Endothelial cell of umbilical vein (primary cell): Measurements from ENCODE around the gene GLOD5.

Source experiments
- CTCF ChIP-seq, 2 donors: IDR thresholded peaks; 1 replicate in 1 of 2; 2 replicates in 1 of 2; pipeline ENCODE4 v1.5.1; 2011; ENCODE audit warnings: low read length in 2 of 2, mild to moderate bottlenecking in 2 of 2, moderate library complexity in 2 of 2, control low read depth in 1 of 2, inconsistent platforms in 1 of 2, low read depth in 1 of 2; ENCODE audit not compliant: insufficient read depth in 1 of 2; ENCODE audit errors: extremely low read depth in 1 of 2
- EZH2 ChIP-seq: IDR thresholded peaks from 2 replicates; pipeline ENCODE4 v1.6.1; 2012; ENCODE audit warnings: borderline replicate concordance, low read depth, mild to moderate bottlenecking, moderate library complexity, low read length, inconsistent platforms; ENCODE audit not compliant: severe bottlenecking
- FOS ChIP-seq: IDR thresholded peaks from 2 replicates; pipeline ENCODE4 v1.6.1; 2011; ENCODE audit warnings: mild to moderate bottlenecking, low read length, moderate library complexity, borderline replicate concordance; ENCODE audit not compliant: insufficient read depth
- GATA2 ChIP-seq: IDR thresholded peaks from 2 replicates; pipeline ENCODE4 v1.7.0; 2011; ENCODE audit warnings: low read depth, mild to moderate bottlenecking, moderate library complexity, mixed read lengths, low read length; ENCODE audit not compliant: insufficient read length, insufficient read depth
- MAX ChIP-seq: IDR thresholded peaks from 2 replicates; pipeline ENCODE4 v1.6.1; 2011; ENCODE audit not compliant: insufficient read depth, insufficient read length
- MYC ChIP-seq: IDR thresholded peaks from one replicate; pipeline ENCODE4 v1.6.1; 2011; ENCODE audit warnings: mild to moderate bottlenecking, low read depth, low read length
- POLR2A ChIP-seq: IDR thresholded peaks from 2 replicates; pipeline ENCODE4 v1.6.1; 2012; ENCODE audit warnings: low read depth, mild to moderate bottlenecking, control low read depth, low read length
- POLR2AphosphoS5 ChIP-seq: IDR thresholded peaks from 2 replicates; pipeline ENCODE4 v1.6.1; 2012; ENCODE audit warnings: low read depth, mild to moderate bottlenecking, control low read depth, low read length, moderate library complexity; ENCODE audit not compliant: insufficient read depth

GRCh38 chrX:48815266-48815665 lies 53.7 kb downstream of the GLOD5 start:
- TF ChIP-seq POLR2AphosphoS5, result no peak
- TF ChIP-seq CTCF (IDR thresholded peaks at IDR 0.05; ENCODE audit: extremely low read depth in 1 of 2, insufficient read depth in 1 of 2, low read depth in 1 of 2, low read length in 2 of 2), result no peak
- TF ChIP-seq EZH2, result no peak
- no peak for TF ChIP-seq POLR2A
- TF ChIP-seq MYC, result no peak
- no peak for TF ChIP-seq GATA2
- no peak for TF ChIP-seq MAX
- no peak for TF ChIP-seq FOS
